Kidney (tissue), 14 donors: Measurements from ENCODE around the gene NDRG2. TPM values are rescaled to one million over a fixed set of nuclear protein-coding genes. Genes with fewer than 3 reads are reported as not detected.

Experiments used
- DNase-seq, 5 donors: peaks; one replicate each; pipeline ENCODE4 v3.0.0-alpha.2; 2013 to 2020
- FAIRE-seq: peaks from 2 replicates; lab custom pipeline; 2012; peaks lifted over from hg19 to GRCh38; lab: Jason Lieb, UNC
- H3K27ac ChIP-seq, 2 donors: one replicate each; pipeline ENCODE4 v1.7.0; 2013; ENCODE audit warnings: low read depth in 2 of 2, low read length in 2 of 2, inconsistent platforms in 1 of 2
- H3K27me3 ChIP-seq: one replicate; pipeline ENCODE4 v1.7.1; 2013; ENCODE audit warnings: low read length, inconsistent platforms; ENCODE audit not compliant: control insufficient read depth, insufficient read depth
- H3K36me3 ChIP-seq, 3 donors: one replicate each; pipeline versions ENCODE4 v1.7.0 to v1.7.1; 2013; ENCODE audit warnings: low read length in 3 of 3, control low read depth in 1 of 3, inconsistent platforms in 1 of 3; ENCODE audit not compliant: insufficient read depth in 3 of 3, control insufficient read depth in 2 of 3
- H3K4me1 ChIP-seq, 3 donors: one replicate each; pipeline versions ENCODE4 v1.7.0 to v1.7.1; 2013; ENCODE audit warnings: low read length in 3 of 3, inconsistent platforms in 1 of 3, low read depth in 1 of 3; ENCODE audit not compliant: control insufficient read depth in 2 of 3, insufficient read depth in 2 of 3
- H3K4me3 ChIP-seq, 3 donors: one replicate each; pipeline versions ENCODE4 v1.7.0 to v1.8.1; 2013; ENCODE audit warnings: low read length in 3 of 3, control low read depth in 1 of 3, inconsistent platforms in 1 of 3
- H3K9ac ChIP-seq, 3 donors: one replicate each; pipeline versions ENCODE4 v1.7.0 to v1.7.1; 2013; ENCODE audit warnings: low read length in 3 of 3, control low read depth in 1 of 3, inconsistent platforms in 1 of 3
- H3K9me3 ChIP-seq, 3 donors: one replicate each; pipeline versions ENCODE4 v1.7.0 to v1.7.1; 2013; ENCODE audit warnings: low read length in 3 of 3, control low read depth in 1 of 3, inconsistent platforms in 1 of 3; ENCODE audit not compliant: control insufficient read depth in 2 of 3, insufficient read depth in 1 of 3
- intact Hi-C: fragments of 100-400 bp; cut with DNase I; formaldehyde crosslinking; loops from one replicate; pipeline ENCODE4 v1.11.1; 2022
- polyA plus RNA-seq: library from polyadenylated mRNA; stranded (reverse); fragments of 350-450 nt; fragmentation: Illumina TruSeq; extraction: RNeasy Lipid Tissue Mini Kit (QIAGEN cat#74804); gene quantifications from one replicate; pipeline ENCODE4 v1.2.3, GENCODE V29; 2014; ENCODE audit warnings: low read depth, low replicate concordance; ENCODE audit not compliant: insufficient read depth
- total RNA-seq: library from RNA; stranded (reverse); fragmentation: NEBNext Ultra II Directional; extraction: Animal tissue kit (Norgen Biotek cat#: 25700); gene quantifications from one replicate; pipeline ENCODE4 v1.2.1, GENCODE V29; 2021
- TF ChIP-seq, protein P1 (sequence below): IDR thresholded peaks from 3 replicates; pipeline ENCODE4 v1.5.1; 2012; ENCODE audit warnings: mild to moderate bottlenecking, moderate library complexity, borderline replicate concordance; ENCODE audit not compliant: insufficient read depth; ENCODE audit errors: extremely low read depth
- donor health status: control.
- donor health status: control.
- donor health status: control.
- donor health status: control.
- donor health status: control.
- donor health status: DM: yes; HTN: yes; CAD: no.
- donor health status: Normal renal cell carcinoma (clear cell type).

Gene NDRG2
- total and polyA plus RNA-seq, 2 donors from 2014 or later = 86.2 to 209 TPM

GRCh38 chr14:21032326-21033132, 7.7 kb upstream of the NDRG2 start:
- Histone ChIP-seq H3K4me1 (no peaks in the 10 kb centered on the region), H3K27me3 (no peaks in the 10 kb centered on the region), H3K9ac (no peak overlapping the region), H3K9me3 (no peaks in the 10 kb centered on the region), H3K27ac (no peak overlapping the region), H3K36me3 (no peaks in the 10 kb centered on the region), H3K4me3 (no peak overlapping the region)
- TF ChIP-seq, protein P1, sequence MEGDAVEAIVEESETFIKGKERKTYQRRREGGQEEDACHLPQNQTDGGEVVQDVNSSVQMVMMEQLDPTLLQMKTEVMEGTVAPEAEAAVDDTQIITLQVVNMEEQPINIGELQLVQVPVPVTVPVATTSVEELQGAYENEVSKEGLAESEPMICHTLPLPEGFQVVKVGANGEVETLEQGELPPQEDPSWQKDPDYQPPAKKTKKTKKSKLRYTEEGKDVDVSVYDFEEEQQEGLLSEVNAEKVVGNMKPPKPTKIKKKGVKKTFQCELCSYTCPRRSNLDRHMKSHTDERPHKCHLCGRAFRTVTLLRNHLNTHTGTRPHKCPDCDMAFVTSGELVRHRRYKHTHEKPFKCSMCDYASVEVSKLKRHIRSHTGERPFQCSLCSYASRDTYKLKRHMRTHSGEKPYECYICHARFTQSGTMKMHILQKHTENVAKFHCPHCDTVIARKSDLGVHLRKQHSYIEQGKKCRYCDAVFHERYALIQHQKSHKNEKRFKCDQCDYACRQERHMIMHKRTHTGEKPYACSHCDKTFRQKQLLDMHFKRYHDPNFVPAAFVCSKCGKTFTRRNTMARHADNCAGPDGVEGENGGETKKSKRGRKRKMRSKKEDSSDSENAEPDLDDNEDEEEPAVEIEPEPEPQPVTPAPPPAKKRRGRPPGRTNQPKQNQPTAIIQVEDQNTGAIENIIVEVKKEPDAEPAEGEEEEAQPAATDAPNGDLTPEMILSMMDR = no peak
- no peak for FAIRE-seq
- intact Hi-C loops = no loop called here
- no peak for DNase-seq

GRCh38 chr14:21030531-21030930, 5.7 kb upstream of the NDRG2 start:
- intact Hi-C loops = no loop called here
- H3K4me1 ChIP-seq = peaks cover 0 to 4% (median 0%) of the 10 kb centered on the region in 3 donors
- no peak for DNase-seq
- H3K36me3 ChIP-seq = no peaks in the 10 kb centered on the region
- H3K27ac ChIP-seq = no peak overlapping the region
- no peak overlapping the region for H3K4me3 ChIP-seq
- TF ChIP-seq, protein P1 = no peak
- FAIRE-seq = no peak
- H3K27me3 ChIP-seq = no peaks in the 10 kb centered on the region
- H3K9ac ChIP-seq = no peak overlapping the region
- no peaks in the 10 kb centered on the region for H3K9me3 ChIP-seq

DNA sequence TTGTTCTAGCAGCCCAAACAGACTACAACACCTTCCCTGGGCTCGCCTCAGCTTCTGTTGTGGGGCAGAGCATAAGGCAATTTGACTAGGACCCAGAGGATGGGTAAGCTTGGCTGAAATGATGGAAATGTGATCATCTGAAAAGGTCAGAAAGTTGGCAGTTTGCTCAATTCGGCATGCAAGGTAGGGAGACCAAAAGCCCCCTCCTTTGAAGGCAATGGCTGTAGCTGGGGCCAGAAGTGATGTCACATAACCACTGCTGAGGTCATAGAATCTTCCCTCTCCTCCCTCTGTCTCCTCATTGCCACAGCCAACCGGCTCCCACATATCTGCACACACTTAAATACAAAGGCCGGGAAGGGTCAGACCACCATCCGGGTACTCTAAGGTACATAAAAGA, 5.1 kb upstream of the NDRG2 start, which contains the start of gene TPPP2:
TPPP2 (plus strand) TSS at position 301 of the 400 bp plus-strand sequence. CDS start 365 bp downstream, outside the sequence.
- FAIRE-seq (no peak), DNase-seq (no peak)
- no peaks in the 10 kb centered on the region for H3K36me3 ChIP-seq
- TF ChIP-seq, protein P1 = no peak
- no peak within 1 kb of the TSS for H3K4me3 ChIP-seq
- no peaks in the 10 kb centered on the region for H3K9me3 ChIP-seq
- peaks cover 0 to 4% (median 0%) of the 10 kb centered on the region in 3 donors for H3K4me1 ChIP-seq
- H3K27ac ChIP-seq = no peak within 1 kb of the TSS
- no peaks in the 10 kb centered on the region for H3K27me3 ChIP-seq
- H3K9ac ChIP-seq = no peak within 1 kb of the TSS
- intact Hi-C loops = no loop called here
